Colonic mucosa (tissue), 4 donors: ENCODE results near the gene PDS5A. TPM values are rescaled to one million over a fixed set of nuclear protein-coding genes. Genes with fewer than 3 reads are reported as not detected.
"Not testable (repeated sequence)": the region's sequence is repeated elsewhere in the genome, so short reads cannot be mapped to it uniquely, and the experiment has no call there.

Experiments
- DNase-seq: peaks from one replicate; pipeline ENCODE4 v3.0.0-alpha.2; 2020
- H3K27ac ChIP-seq: fragments of 200-600 bp; one replicate; pipeline ENCODE4 v1.8.0; 2021
- H3K27me3 ChIP-seq: fragments of 200-600 bp; one replicate; pipeline ENCODE4 v1.8.0; 2021
- H3K36me3 ChIP-seq: fragments of 200-600 bp; one replicate; pipeline ENCODE4 v1.8.0; 2021
- H3K4me1 ChIP-seq: fragments of 200-600 bp; one replicate; pipeline ENCODE4 v1.8.0; 2021; ENCODE audit warnings: mild to moderate bottlenecking
- H3K4me3 ChIP-seq: fragments of 200-600 bp; one replicate; pipeline ENCODE4 v1.8.0; 2021
- H3K9ac ChIP-seq, 2 donors: one replicate each; pipeline ENCODE4 v1.7.0; 2013; ENCODE audit warnings: control low read depth in 2 of 2, low read depth in 2 of 2, low read length in 2 of 2
- H3K9me3 ChIP-seq: fragments of 200-600 bp; one replicate; pipeline ENCODE4 v1.8.0; 2021
- CTCF ChIP-seq: fragments of 200-600 bp; IDR thresholded peaks from one replicate; pipeline ENCODE4 v1.8.0; 2022; ENCODE audit warnings: antibody characterized with exemption, mild to moderate bottlenecking
- intact Hi-C: fragments of 100-400 bp; cut with DNase I; formaldehyde crosslinking; loops from one replicate; pipeline ENCODE4 v1.14.1; 2022
- total RNA-seq, 2 donors: library from RNA; stranded (reverse); fragmentation: NEBNext Ultra II Directional in 1 of 2; extraction: Animal tissue kit (Norgen Biotek cat#: 25700) in 1 of 2; gene quantifications; one replicate each; pipeline ENCODE4 v1.2.1, GENCODE V29; 2021
- donor health status: healthy.
- donor health status: DM: no; HTN: no; CAD: no.
- donor health status: DM: no; HTN: no; CAD: no.

The PDS5A gene
- total RNA-seq, 2 donors from 2014 or later = 63.8 to 68.0 TPM

- Histone ChIP-seq H3K27ac (no peak overlapping the region), H3K4me3 (no peak overlapping the region), H3K4me1 (no peaks in the 10 kb centered on the region), H3K27me3 (no peaks in the 10 kb centered on the region), H3K9ac (no peak overlapping the region), H3K36me3 (no peaks in the 10 kb centered on the region), H3K9me3 (no peaks in the 10 kb centered on the region)
- no peak for TF ChIP-seq CTCF
- no peak for DNase-seq
- intact Hi-C loops = no loop called here
Observed at GRCh38 chr4:40003986-40004385, 26.3 kb upstream of the PDS5A start.

- no peak for TF ChIP-seq CTCF
- Histone ChIP-seq H3K4me3 (no peak overlapping the region), H3K9ac (no peak overlapping the region), H3K27me3 (no peaks in the 10 kb centered on the region), H3K9me3 (no peaks in the 10 kb centered on the region), H3K36me3 (no peaks in the 10 kb centered on the region), H3K27ac (no peak overlapping the region), H3K4me1 (no peaks in the 10 kb centered on the region)
- DNase-seq = no peak
- intact Hi-C loops = no loop called here
Observed at GRCh38 chr4:40000711-40001110, 23.0 kb upstream of the PDS5A start.

- intact Hi-C loops = no loop called here
- Histone ChIP-seq H3K27me3 (no peaks in the 10 kb centered on the region), H3K27ac (no peak overlapping the region), H3K4me1 (no peaks in the 10 kb centered on the region), H3K9me3 (no peaks in the 10 kb centered on the region), H3K9ac (no peak overlapping the region), H3K4me3 (no peak overlapping the region), H3K36me3 (no peaks in the 10 kb centered on the region)
- no peak for DNase-seq
- TF ChIP-seq CTCF = no peak
Observed at GRCh38 chr4:39998659-39999345, 21.1 kb upstream of the PDS5A start.

GRCh38 chr4:39996811-39997210 lies 19.1 kb upstream of the PDS5A start:
- DNase-seq = no peak
- H3K27ac ChIP-seq = no peak overlapping the region
- H3K9ac ChIP-seq = no peak overlapping the region
- intact Hi-C loops = no loop called here
- no peaks in the 10 kb centered on the region for H3K27me3 ChIP-seq
- H3K36me3 ChIP-seq = no peaks in the 10 kb centered on the region
- no peak for TF ChIP-seq CTCF
- no peaks in the 10 kb centered on the region for H3K4me1 ChIP-seq
- no peak overlapping the region for H3K4me3 ChIP-seq
- H3K9me3 ChIP-seq = no peaks in the 10 kb centered on the region

- no peak for TF ChIP-seq CTCF
- no peaks in the 10 kb centered on the region for H3K36me3 ChIP-seq
- H3K9me3 ChIP-seq = no peaks in the 10 kb centered on the region
- intact Hi-C loops = no loop called here
- H3K27ac ChIP-seq = no peak overlapping the region
- DNase-seq = no peak
- H3K27me3 ChIP-seq = no peaks in the 10 kb centered on the region
- H3K4me1 ChIP-seq = no peaks in the 10 kb centered on the region
- H3K9ac ChIP-seq = no peak overlapping the region
- H3K4me3 ChIP-seq = no peak overlapping the region
Observed at GRCh38 chr4:39994406-39994805, 16.7 kb upstream of the PDS5A start.

- H3K9ac ChIP-seq, H3K27me3 ChIP-seq, DNase-seq, H3K4me1 ChIP-seq, H3K4me3 ChIP-seq, intact Hi-C loops, H3K36me3 ChIP-seq, H3K27ac ChIP-seq, H3K9me3 ChIP-seq: not testable (repeated sequence)
Observed at GRCh38 chr4:39989381-39989780, 11.7 kb upstream of the PDS5A start.
